ENCODE measurements around the gene TBC1D22A. TPM values are rescaled to one million over a fixed set of nuclear protein-coding genes. Genes with fewer than 3 reads are reported as not detected.

TBC1D22A gene
- polyA plus RNA-seq, 2 donors: 15.1 to 17.4 TPM

- H3K36me3 ChIP-seq (ENCODE audit: control insufficient read depth in 2 of 2, insufficient read depth in 2 of 2, low read length in 1 of 2): peaks cover 11 to 33% of the 10 kb centered on the region in 2 donors
- H3K9me3 ChIP-seq (ENCODE audit: control insufficient read depth in 2 of 2, insufficient read depth in 1 of 2, low read depth in 1 of 2, low read length in 1 of 2): no peaks in the 10 kb centered on the region
- H3K4me3 ChIP-seq (ENCODE audit: low read depth in 1 of 2, low read length in 2 of 2): no peak overlapping the region
- 85 to 87% methylated on average over 10 of the region's 10 CpGs for WGBS, 2 donors
- no peak overlapping the region for H3K27ac ChIP-seq (ENCODE audit: low read depth in 2 of 2, low read length in 1 of 2)
- no peaks in the 10 kb centered on the region for H3K27me3 ChIP-seq (ENCODE audit: control insufficient read depth in 1 of 2, insufficient read depth in 2 of 2, low read length in 2 of 2)
- H3K4me1 ChIP-seq (ENCODE audit: control insufficient read depth in 2 of 2, insufficient read depth in 2 of 2, low read length in 1 of 2): peaks cover 0 to 5% of the 10 kb centered on the region in 2 donors
Observed at GRCh38 chr22:46803936-46804335, 41.5 kb downstream of the TBC1D22A start.

- no peaks in the 10 kb centered on the region for H3K9me3 ChIP-seq (ENCODE audit: control insufficient read depth in 2 of 2, insufficient read depth in 1 of 2, low read depth in 1 of 2, low read length in 1 of 2)
- H3K4me1 ChIP-seq (ENCODE audit: control insufficient read depth in 2 of 2, insufficient read depth in 2 of 2, low read length in 1 of 2): peaks cover 0 to 5% of the 10 kb centered on the region in 2 donors
- WGBS, 2 donors: 87 to 88% methylated on average over 7 of the region's 7 CpGs
- H3K36me3 ChIP-seq (ENCODE audit: control insufficient read depth in 2 of 2, insufficient read depth in 2 of 2, low read length in 1 of 2): peaks cover 0 to 27% of the 10 kb centered on the region in 2 donors
- no peak overlapping the region for H3K4me3 ChIP-seq (ENCODE audit: low read depth in 1 of 2, low read length in 2 of 2)
- H3K27me3 ChIP-seq (ENCODE audit: control insufficient read depth in 1 of 2, insufficient read depth in 2 of 2, low read length in 2 of 2): no peaks in the 10 kb centered on the region
- no peak overlapping the region for H3K27ac ChIP-seq (ENCODE audit: low read depth in 2 of 2, low read length in 1 of 2)
Observed at GRCh38 chr22:46806794-46807193, 44.3 kb downstream of the TBC1D22A start.

GRCh38 chr22:46807458-46807857 is 45.0 kb downstream of the TBC1D22A start:
- H3K4me3 ChIP-seq (ENCODE audit: low read depth in 1 of 2, low read length in 2 of 2): no peak overlapping the region
- H3K9me3 ChIP-seq (ENCODE audit: control insufficient read depth in 2 of 2, insufficient read depth in 1 of 2, low read depth in 1 of 2, low read length in 1 of 2): no peaks in the 10 kb centered on the region
- WGBS, 2 donors: 97 to 98% methylated on average over 6 of the region's 6 CpGs
- no peaks in the 10 kb centered on the region for H3K27me3 ChIP-seq (ENCODE audit: control insufficient read depth in 1 of 2, insufficient read depth in 2 of 2, low read length in 2 of 2)
- H3K27ac ChIP-seq (ENCODE audit: low read depth in 2 of 2, low read length in 1 of 2): no peak overlapping the region
- peaks cover 0 to 23% of the 10 kb centered on the region in 2 donors for H3K36me3 ChIP-seq (ENCODE audit: control insufficient read depth in 2 of 2, insufficient read depth in 2 of 2, low read length in 1 of 2)
- peaks cover 0 to 5% of the 10 kb centered on the region in 2 donors for H3K4me1 ChIP-seq (ENCODE audit: control insufficient read depth in 2 of 2, insufficient read depth in 2 of 2, low read length in 1 of 2)

- Histone ChIP-seq H3K9me3 (ENCODE audit: control insufficient read depth in 2 of 2, insufficient read depth in 1 of 2, low read depth in 1 of 2, low read length in 1 of 2) (no peaks in the 10 kb centered on the region), H3K27me3 (ENCODE audit: control insufficient read depth in 1 of 2, insufficient read depth in 2 of 2, low read length in 2 of 2) (no peaks in the 10 kb centered on the region), H3K4me3 (ENCODE audit: low read depth in 1 of 2, low read length in 2 of 2) (no peak overlapping the region), H3K4me1 (ENCODE audit: control insufficient read depth in 2 of 2, insufficient read depth in 2 of 2, low read length in 1 of 2) (no peaks in the 10 kb centered on the region), H3K36me3 (ENCODE audit: control insufficient read depth in 2 of 2, insufficient read depth in 2 of 2, low read length in 1 of 2) (peaks cover 0 to 17% of the 10 kb centered on the region in 2 donors), H3K27ac (ENCODE audit: low read depth in 2 of 2, low read length in 1 of 2) (no peak overlapping the region)
- WGBS, 2 donors: 95% methylated on average over 17 of the region's 17 CpGs
Observed at GRCh38 chr22:46809153-46809885, 46.9 kb downstream of the TBC1D22A start.

- H3K9me3 ChIP-seq (ENCODE audit: control insufficient read depth in 2 of 2, insufficient read depth in 1 of 2, low read depth in 1 of 2, low read length in 1 of 2): no peaks in the 10 kb centered on the region
- 93 to 95% methylated on average over 21 of the region's 21 CpGs for WGBS, 2 donors
- no peaks in the 10 kb centered on the region for H3K27me3 ChIP-seq (ENCODE audit: control insufficient read depth in 1 of 2, insufficient read depth in 2 of 2, low read length in 2 of 2)
- peaks cover 0 to 3% of the 10 kb centered on the region in 2 donors for H3K4me1 ChIP-seq (ENCODE audit: control insufficient read depth in 2 of 2, insufficient read depth in 2 of 2, low read length in 1 of 2)
- H3K27ac ChIP-seq (ENCODE audit: low read depth in 2 of 2, low read length in 1 of 2): no peak overlapping the region
- peaks cover 0 to 14% of the 10 kb centered on the region in 2 donors for H3K36me3 ChIP-seq (ENCODE audit: control insufficient read depth in 2 of 2, insufficient read depth in 2 of 2, low read length in 1 of 2)
- no peak overlapping the region for H3K4me3 ChIP-seq (ENCODE audit: low read depth in 1 of 2, low read length in 2 of 2)
Observed at GRCh38 chr22:46810856-46811786, 48.7 kb downstream of the TBC1D22A start.

GRCh38 chr22:46812034-46812605 is 49.7 kb downstream of the TBC1D22A start:
- H3K27me3 ChIP-seq (ENCODE audit: control insufficient read depth in 1 of 2, insufficient read depth in 2 of 2, low read length in 2 of 2): no peaks in the 10 kb centered on the region
- H3K4me3 ChIP-seq (ENCODE audit: low read depth in 1 of 2, low read length in 2 of 2): no peak overlapping the region
- H3K9me3 ChIP-seq (ENCODE audit: control insufficient read depth in 2 of 2, insufficient read depth in 1 of 2, low read depth in 1 of 2, low read length in 1 of 2): no peaks in the 10 kb centered on the region
- H3K4me1 ChIP-seq (ENCODE audit: control insufficient read depth in 2 of 2, insufficient read depth in 2 of 2, low read length in 1 of 2): peaks cover 0 to 3% of the 10 kb centered on the region in 2 donors
- H3K27ac ChIP-seq (ENCODE audit: low read depth in 2 of 2, low read length in 1 of 2): no peak overlapping the region
- H3K36me3 ChIP-seq (ENCODE audit: control insufficient read depth in 2 of 2, insufficient read depth in 2 of 2, low read length in 1 of 2): peaks cover 0 to 12% of the 10 kb centered on the region in 2 donors
- 86 to 89% methylated on average over 10 of the region's 10 CpGs for WGBS, 2 donors

- Histone ChIP-seq H3K4me3 (ENCODE audit: low read depth in 1 of 2, low read length in 2 of 2) (no peak overlapping the region), H3K27ac (ENCODE audit: low read depth in 2 of 2, low read length in 1 of 2) (no peak overlapping the region), H3K9me3 (ENCODE audit: control insufficient read depth in 2 of 2, insufficient read depth in 1 of 2, low read depth in 1 of 2, low read length in 1 of 2) (no peaks in the 10 kb centered on the region), H3K27me3 (ENCODE audit: control insufficient read depth in 1 of 2, insufficient read depth in 2 of 2, low read length in 2 of 2) (no peaks in the 10 kb centered on the region), H3K36me3 (ENCODE audit: control insufficient read depth in 2 of 2, insufficient read depth in 2 of 2, low read length in 1 of 2) (peaks cover 0 to 9% of the 10 kb centered on the region in 2 donors), H3K4me1 (ENCODE audit: control insufficient read depth in 2 of 2, insufficient read depth in 2 of 2, low read length in 1 of 2) (peaks cover 0 to 3% of the 10 kb centered on the region in 2 donors)
- 89 to 94% methylated on average over 13 of the region's 13 CpGs for WGBS, 2 donors
Observed at GRCh38 chr22:46812788-46813187, 50.3 kb downstream of the TBC1D22A start.

GRCh38 chr22:46813816-46814597 is 51.6 kb downstream of the TBC1D22A start:
- WGBS, 2 donors: 74 to 83% methylated on average over 9 of the region's 9 CpGs
- Histone ChIP-seq H3K36me3 (ENCODE audit: control insufficient read depth in 2 of 2, insufficient read depth in 2 of 2, low read length in 1 of 2) (peaks cover 0 to 9% of the 10 kb centered on the region in 2 donors), H3K27me3 (ENCODE audit: control insufficient read depth in 1 of 2, insufficient read depth in 2 of 2, low read length in 2 of 2) (no peaks in the 10 kb centered on the region), H3K9me3 (ENCODE audit: control insufficient read depth in 2 of 2, insufficient read depth in 1 of 2, low read depth in 1 of 2, low read length in 1 of 2) (no peaks in the 10 kb centered on the region), H3K4me1 (ENCODE audit: control insufficient read depth in 2 of 2, insufficient read depth in 2 of 2, low read length in 1 of 2) (peaks cover 0 to 3% of the 10 kb centered on the region in 2 donors), H3K27ac (ENCODE audit: low read depth in 2 of 2, low read length in 1 of 2) (no peak overlapping the region), H3K4me3 (ENCODE audit: low read depth in 1 of 2, low read length in 2 of 2) (no peak overlapping the region)

GRCh38 chr22:46815132-46815531 is 52.7 kb downstream of the TBC1D22A start:
- H3K4me1 ChIP-seq (ENCODE audit: control insufficient read depth in 2 of 2, insufficient read depth in 2 of 2, low read length in 1 of 2): peaks cover 0 to 3% of the 10 kb centered on the region in 2 donors
- no peak overlapping the region for H3K27ac ChIP-seq (ENCODE audit: low read depth in 2 of 2, low read length in 1 of 2)
- WGBS, 2 donors: 65 to 73% methylated on average over 12 of the region's 12 CpGs

More at GRCh38 chr22:46815132-46815531, 52.7 kb downstream of the TBC1D22A start:
- Histone ChIP-seq H3K9me3 (ENCODE audit: control insufficient read depth in 2 of 2, insufficient read depth in 1 of 2, low read depth in 1 of 2, low read length in 1 of 2) (no peaks in the 10 kb centered on the region), H3K27me3 (ENCODE audit: control insufficient read depth in 1 of 2, insufficient read depth in 2 of 2, low read length in 2 of 2) (no peaks in the 10 kb centered on the region), H3K36me3 (ENCODE audit: control insufficient read depth in 2 of 2, insufficient read depth in 2 of 2, low read length in 1 of 2) (peaks cover 0 to 7% of the 10 kb centered on the region in 2 donors), H3K4me3 (ENCODE audit: low read depth in 1 of 2, low read length in 2 of 2) (no peak overlapping the region)
